GM18511 (cell line): ENCODE measurements around the gene OTX1.

ENCODE experiments used
- ATAC-seq: cut with Tn5 transposase; IDR thresholded peaks from one replicate; pipeline ENCODE4 v1.9.1; 2021; ENCODE audit warnings: mild to moderate bottlenecking, moderate library complexity; ENCODE audit not compliant: unreplicated experiment

Gene OTX1

GRCh38 chr2:63046961-63047320 is 3.7 kb upstream of the OTX1 start:
- no peak for ATAC-seq

DNA sequence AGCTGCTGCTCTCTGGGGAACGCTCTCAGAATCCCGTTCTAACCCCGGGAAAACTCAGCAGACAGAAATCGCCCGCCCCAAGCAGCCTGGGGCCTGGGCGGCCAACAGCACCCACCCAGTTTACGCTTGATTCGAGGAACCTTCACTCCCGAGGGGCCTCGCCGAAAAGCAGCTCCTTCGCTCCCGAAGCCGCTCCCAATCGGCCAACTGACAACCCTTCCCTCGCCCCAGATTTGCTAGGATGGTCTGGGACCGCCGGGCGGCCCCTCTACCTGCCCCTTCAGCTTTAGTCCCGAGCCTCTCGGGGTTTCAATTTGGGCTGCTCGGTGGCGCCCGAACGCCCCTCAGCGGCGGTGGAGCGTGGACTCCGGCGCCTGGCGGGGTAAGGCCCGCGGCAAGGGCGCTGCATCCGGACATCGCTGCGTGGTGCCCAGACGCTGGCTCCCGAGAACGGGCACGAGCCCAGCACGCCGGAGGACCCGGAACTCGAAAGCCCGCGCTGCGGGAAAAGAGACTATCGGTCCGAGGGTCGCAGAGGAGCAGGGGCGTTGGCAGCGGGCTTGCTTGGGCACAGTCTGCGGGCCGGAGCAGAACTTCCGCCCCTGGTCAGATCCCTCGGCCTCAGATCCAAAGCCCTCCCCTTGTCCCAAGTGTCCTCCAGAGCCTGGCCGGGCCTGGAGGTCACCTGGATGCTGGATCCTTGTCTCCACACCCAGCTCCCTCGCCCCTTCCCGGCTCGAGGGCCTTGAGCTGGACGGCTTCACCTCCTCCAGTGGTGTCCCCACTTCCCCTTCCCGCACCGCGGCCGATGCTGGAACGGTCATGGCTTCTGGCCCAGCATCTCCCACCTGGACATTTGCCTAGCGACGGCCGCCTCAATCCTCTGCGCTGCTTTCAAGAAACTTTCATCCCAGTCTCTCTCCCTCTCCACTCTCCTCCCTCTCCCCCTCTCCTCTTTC is 3.0 kb upstream of the OTX1 start:
- ATAC-seq = no peak

DNA sequence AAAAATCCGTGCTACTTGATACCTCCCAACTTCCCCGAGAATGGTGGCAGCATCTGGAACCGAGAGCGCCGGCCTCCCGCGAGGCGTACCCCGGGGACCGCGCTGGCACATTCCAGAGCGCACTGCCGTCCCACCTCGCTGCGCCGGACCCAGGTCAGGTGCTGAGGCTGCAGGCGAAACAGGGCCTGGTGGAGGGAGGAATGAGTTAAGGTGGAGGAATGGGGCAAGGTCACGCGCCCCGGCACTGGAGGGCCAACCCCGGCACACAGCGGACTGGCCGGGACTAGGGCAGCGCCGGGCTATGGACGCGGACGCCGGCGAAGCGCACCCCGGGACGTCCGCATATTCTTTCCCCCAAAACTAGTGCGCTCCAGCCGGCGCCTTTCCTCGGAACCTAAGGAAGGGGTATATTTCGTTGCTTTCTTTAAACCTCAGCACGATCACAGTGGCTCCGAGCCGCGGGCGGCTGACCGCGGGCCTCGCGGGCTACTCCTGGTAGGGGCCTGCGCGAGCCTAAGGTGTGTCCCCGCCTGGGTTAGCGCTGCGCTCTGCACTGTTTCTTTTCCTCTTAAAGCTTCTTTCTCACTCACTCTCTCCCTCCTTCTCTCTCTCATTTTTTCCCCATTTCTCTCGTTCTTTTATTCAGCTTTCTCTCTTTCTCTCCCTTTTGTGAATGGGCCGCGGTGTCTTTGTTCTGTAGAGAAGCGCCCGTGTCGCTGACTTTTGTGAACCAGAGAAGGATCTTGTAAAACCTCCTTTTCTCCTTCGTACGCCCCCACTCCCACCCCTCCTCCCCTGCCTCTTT is 2.1 kb upstream of the OTX1 start:
- ATAC-seq = no peak

DNA sequence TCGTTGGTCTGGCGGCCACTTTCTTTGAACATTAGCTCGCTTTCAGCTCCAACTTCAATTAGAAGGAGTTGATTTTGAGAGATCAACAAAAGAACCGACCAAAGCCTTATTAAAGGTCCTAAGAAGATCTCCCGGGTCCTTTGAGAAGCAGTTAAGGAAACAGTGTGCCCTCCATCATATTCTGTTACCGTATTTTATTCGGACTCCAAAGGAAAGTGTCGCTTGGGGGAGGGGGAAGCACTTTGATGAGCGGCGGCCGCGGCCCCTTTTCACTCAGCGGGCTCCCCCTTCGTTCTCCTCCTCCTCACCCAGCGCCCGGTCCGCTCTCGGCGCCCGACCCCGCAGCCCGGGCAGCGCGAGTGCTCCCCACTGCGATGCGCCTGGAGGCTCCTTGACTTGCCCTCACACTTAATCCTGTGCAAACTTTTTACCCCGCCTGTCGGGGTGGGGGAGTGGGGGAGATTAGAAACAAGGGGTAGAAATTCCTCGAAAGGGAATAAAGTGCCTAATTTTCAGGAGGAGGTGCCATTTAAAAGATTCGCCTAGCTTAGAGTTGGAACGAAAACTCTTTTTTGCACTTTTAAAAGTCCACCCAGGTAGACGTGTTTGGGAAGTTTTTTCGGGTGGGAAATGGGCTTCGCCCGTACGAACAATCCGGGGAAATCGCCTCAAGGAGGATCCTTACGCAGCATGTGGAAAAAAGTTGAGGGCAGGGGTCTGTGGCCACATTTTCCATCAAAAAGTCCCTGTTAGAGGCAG is 1.2 kb upstream of the OTX1 start:
- ATAC-seq = no peak

- ATAC-seq = no peak
Measured at GRCh38 chr2:63049970-63050333, 678 bp upstream of the OTX1 start.

DNA sequence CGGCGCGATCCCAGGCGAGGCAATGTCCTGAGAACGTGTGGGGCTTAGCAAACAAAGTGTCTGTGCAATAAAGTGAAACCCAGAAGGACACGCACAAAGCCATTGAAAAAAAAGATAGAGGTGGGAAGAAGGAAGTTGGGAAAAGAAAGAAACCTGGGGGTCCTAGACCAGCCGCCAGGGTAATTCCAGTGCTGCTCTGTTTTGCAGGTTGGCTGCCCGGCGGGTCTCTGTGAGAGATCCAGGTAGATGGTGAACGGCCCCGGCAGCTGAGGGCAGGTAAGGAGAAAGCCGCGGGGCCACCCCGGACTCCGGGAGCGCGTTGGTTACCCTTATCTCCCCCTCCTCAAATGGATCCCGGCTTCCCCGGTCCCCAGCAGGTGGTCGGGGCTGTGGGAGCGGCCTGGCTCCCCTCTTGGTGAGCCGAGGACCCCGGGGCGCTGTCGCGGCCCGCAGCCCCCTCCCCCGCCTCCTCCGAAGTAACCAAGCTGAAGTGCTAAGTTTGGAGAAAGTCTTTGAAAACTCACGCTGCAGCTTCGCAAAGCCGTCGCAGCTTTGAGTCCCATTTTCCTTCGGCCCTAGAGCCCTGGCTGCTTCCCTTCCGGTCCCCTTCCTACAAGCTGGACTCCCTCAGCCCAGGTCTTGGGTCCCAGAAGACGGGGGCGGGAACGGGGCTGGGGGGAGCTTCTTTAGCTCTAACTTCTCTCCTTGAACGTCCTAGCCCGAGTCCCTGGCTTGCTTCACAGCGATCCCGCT is 588 bp downstream of the OTX1 start:
- no peak for ATAC-seq

- no peak for ATAC-seq
Measured at GRCh38 chr2:63051795-63052333, 1.2 kb downstream of the OTX1 start.

DNA sequence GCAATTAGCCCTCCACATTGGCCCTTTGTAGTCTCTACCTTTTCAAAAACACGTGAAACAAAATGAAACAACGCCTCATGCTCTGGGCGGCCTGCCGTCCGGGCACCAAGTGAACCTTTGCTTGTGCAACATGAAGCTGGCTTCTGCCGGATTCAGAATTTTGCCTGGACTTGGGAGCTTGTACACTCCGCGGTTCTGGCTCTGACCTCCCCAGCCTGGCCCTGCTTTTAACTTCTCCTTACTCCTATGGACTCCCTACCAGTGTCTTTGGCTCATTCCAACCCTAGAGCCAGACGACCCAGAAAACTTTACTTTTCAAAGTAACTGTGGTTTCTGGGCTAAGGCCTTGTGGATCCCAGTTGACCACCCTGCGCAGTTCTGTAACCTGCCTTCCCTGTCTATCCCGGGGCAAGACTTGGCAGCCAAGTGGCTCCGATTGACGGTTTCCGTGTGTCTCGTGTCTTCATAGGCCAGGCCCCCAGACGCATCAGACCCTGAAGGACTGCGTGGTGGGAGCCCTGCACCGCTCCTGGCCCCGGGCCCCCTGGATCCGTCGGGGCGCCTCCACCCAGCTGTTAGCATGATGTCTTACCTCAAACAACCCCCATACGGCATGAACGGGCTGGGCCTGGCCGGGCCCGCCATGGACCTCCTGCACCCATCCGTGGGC is 1.9 kb downstream of the OTX1 start:
- no peak for ATAC-seq

- ATAC-seq = no peak
Measured at GRCh38 chr2:63053081-63053888, 2.7 kb downstream of the OTX1 start.

DNA sequence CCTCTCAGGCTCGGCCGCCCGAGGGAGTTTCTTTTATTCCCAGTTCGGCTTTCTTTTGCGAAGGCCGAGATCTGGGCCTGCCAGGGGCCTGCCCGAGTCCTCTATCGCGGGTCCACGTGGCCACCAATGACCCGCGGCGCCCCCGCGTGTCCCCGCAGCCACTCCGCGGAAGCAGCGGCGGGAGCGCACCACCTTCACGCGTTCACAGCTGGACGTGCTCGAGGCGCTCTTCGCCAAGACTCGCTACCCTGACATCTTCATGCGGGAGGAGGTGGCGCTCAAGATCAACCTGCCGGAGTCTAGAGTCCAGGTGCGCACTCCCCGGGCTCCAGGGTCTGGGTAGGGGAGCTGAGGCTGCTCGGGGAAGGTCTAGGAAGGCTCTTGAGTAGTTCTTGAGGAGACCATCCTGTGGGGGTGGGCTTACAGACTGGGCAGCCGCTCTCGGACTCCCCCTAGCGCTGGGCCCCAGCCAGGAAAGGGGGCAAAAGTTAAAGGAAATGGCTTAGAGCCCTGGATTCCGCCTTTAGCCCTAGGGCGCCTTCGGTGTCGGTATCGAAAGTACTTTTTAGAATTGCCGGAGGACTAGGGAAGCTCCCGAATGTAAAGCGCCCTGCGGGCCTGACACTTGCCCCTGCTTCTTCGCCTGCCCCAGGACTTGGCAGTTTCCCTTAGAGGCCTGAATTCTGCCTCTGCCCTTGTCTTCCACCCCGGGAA is 3.4 kb downstream of the OTX1 start:
- no peak for ATAC-seq

DNA sequence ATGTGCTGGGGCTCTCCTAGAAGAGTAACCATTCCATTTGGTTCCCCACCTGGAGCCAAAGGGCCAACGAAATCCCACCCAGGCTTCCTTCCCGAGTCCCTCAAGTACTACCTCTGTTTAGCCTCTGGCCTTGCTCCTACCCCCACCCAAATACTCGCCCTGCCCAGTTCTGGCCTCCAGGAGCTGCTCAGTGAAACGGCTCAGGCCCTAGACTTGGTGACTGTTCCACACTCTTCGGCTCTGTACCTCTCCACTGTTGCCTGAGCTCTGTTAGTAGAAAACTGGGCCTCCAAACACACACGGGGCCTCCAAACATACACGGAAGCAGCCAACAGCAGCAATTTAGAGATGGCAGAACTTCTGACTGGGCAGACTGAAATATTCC is 4.2 kb downstream of the OTX1 start:
- no peak for ATAC-seq

DNA sequence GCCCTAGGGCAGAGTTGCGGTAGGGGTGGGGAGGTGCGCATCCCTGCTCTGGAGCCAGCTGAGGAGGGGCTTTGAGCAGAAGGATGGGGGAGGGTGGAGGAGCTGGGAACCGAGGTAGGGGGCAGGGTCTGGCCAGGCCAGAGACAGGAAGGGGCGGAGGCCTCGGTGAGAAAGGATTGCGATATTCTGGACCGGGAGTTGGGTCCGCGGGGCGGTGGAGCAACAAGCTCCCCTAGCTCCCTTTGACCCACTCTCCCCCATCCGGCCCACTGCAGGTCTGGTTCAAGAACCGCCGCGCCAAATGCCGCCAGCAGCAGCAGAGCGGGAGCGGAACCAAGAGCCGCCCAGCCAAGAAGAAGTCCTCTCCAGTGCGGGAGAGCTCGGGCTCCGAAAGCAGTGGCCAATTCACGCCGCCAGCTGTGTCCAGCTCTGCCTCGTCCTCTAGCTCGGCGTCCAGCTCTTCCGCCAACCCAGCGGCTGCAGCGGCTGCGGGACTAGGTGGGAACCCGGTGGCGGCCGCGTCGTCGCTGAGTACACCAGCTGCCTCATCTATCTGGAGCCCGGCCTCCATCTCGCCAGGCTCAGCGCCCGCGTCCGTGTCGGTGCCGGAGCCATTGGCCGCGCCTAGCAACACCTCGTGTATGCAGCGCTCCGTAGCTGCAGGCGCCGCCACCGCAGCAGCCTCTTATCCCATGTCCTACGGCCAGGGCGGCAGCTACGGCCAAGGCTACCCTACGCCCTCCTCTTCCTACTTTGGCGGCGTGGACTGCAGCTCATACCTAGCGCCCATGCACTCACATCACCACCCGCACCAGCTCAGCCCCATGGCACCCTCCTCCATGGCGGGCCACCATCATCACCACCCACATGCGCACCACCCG is 4.8 kb downstream of the OTX1 start:
- ATAC-seq = no peak

DNA sequence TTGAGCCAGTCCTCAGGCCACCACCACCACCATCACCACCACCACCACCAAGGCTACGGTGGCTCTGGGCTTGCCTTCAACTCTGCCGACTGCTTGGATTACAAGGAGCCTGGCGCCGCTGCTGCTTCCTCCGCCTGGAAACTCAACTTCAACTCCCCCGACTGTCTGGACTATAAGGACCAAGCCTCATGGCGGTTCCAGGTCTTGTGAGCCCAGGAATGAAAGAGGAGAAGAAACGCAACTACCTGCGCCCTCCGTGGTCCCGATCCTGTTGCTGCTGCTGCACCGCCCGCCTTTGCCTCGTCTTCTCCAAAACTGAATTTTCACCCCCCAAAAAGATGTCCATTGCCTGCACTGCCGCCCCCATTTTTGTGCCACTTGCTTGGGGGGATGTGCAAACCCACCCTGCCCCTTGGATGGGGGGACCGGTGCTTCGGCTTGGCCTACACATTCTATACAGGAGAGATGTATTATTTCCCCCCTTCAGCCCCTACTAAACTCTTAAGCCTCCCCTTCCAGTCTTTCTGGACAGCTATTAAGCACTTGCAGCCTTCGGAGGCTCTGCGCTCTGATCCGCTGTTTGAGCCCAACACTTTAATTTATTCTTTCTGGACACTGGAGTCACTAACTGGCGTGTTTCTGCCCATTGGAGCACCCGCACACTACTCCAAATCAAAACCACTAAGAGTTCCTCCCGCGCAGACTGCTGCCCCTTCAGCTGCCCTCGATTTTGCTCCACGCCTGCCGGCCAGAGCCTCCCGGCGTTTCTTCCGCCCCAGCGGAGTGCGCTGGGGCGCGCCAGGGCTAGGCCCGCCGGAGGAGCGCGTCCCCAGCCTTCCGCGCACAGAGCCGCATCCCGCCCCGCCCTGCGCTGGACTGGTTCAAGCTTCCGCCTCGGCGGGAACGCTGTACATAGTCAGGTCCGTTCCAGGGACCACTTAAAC is 5.7 kb downstream of the OTX1 start:
- ATAC-seq = no peak

DNA sequence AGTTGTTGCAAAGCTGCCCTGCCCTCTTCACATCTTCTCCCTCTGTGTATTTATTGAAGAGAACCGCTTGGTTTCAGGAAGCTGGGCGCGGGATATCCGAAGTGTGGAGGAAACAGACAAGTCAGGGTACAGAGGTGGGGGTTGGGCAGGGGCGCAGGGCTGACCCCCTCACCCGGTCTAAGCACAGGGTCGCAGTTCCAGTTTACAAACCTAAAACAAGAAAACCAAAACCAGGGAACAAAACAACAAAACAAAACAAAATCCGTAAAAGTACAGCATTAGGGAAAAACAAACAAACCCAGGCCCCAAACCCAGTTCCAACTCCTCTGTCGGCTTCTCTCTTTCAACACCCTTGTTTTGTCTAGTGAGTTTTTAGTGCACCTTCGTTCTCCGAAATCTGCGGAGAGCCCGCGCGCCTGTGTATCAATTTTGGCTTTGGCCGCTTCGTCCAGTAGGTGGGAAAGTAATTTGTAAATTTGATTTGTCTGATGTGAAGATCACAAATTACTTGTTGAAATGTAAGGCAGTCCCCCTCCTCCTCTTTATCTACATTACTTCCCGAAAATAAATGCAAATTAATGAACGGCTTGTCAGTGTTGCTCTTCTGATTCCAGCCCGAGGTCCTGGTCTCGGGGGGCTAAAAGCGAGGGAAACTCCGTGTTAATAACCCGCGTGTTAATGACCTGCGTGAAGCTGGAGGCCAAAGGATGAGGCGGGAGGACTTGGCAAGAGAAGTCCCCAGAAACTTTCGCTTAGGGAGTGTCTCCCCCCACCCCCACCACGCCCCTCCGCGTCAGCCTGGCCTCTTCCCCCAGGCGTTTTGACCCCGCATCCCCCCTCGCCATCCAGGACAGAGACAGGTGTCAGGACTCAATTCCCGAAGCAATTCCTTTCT is 6.9 kb downstream of the OTX1 start:
- ATAC-seq = no peak

- ATAC-seq = no peak
Measured at GRCh38 chr2:63058144-63058920, 7.7 kb downstream of the OTX1 start.
